Progenitor cell of endocrine pancreas (in vitro differentiated cells): Measurements from ENCODE around the gene PXDN. TPM values are rescaled to one million over a fixed set of nuclear protein-coding genes. Genes with fewer than 3 reads are reported as not detected.

Experiments used
- DNase-seq: peaks from one replicate; pipeline ENCODE4 v3.0.0; 2021; ENCODE audit warnings: low spot score; ENCODE audit not compliant: unreplicated experiment
- H3K27ac Mint-ChIP-seq: 2 replicates; pipeline ENCODE4 v1.8.0; 2021; ENCODE audit warnings: mild to moderate bottlenecking, moderate library complexity, mixed read lengths
- H3K27me3 Mint-ChIP-seq: 2 replicates; pipeline ENCODE4 v1.8.0; 2021; ENCODE audit warnings: mixed read lengths
- H3K36me3 Mint-ChIP-seq: 2 replicates; pipeline ENCODE4 v1.8.0; 2022; ENCODE audit warnings: mixed read lengths; ENCODE audit not compliant: insufficient read depth
- H3K4me1 Mint-ChIP-seq: 2 replicates; pipeline ENCODE4 v1.8.0; 2021; ENCODE audit warnings: low read depth, mixed read lengths
- H3K4me3 Mint-ChIP-seq: 2 replicates; pipeline ENCODE4 v1.8.0; 2021; ENCODE audit warnings: low read depth, mild to moderate bottlenecking, moderate library complexity, mixed read lengths
- H3K9me3 Mint-ChIP-seq: 2 replicates; pipeline ENCODE4 v1.8.0; 2021; ENCODE audit warnings: low read depth, mixed read lengths
- CTCF ChIP-seq: fragments of 200-600 bp; sonication (generic); IDR thresholded peaks from one replicate; pipeline ENCODE4 v1.5.0; 2021; ENCODE audit warnings: antibody characterized with exemption, mild to moderate bottlenecking; ENCODE audit not compliant: unreplicated experiment
- total RNA-seq: library from RNA; stranded (reverse); gene quantifications from 2 replicates; pipeline ENCODE4 v1.2.1, GENCODE V29; 2021

The PXDN gene
- total RNA-seq, 1 donor from 2014 or later = 256 TPM

GRCh38 chr2:1598041-1598710 lies 146.1 kb downstream of the PXDN start:
- no peak for TF ChIP-seq CTCF
- Mint-ChIP-seq H3K9me3 (no peaks in the 10 kb centered on the region), H3K4me1 (no peaks in the 10 kb centered on the region), H3K27ac (no peak overlapping the region), H3K27me3 (peaks cover 6% of the 10 kb centered on the region), H3K4me3 (no peak overlapping the region), H3K36me3 (no peaks in the 10 kb centered on the region)
- DNase-seq = no peak

GRCh38 chr2:1595274-1595673 lies 149.0 kb downstream of the PXDN start:
- no peak overlapping the region for H3K27ac Mint-ChIP-seq
- H3K4me3 Mint-ChIP-seq = no peak overlapping the region
- DNase-seq = no peak
- TF ChIP-seq CTCF = no peak
- H3K36me3 Mint-ChIP-seq = no peaks in the 10 kb centered on the region
- peaks cover 14% of the 10 kb centered on the region for H3K27me3 Mint-ChIP-seq
- H3K4me1 Mint-ChIP-seq = no peaks in the 10 kb centered on the region
- H3K9me3 Mint-ChIP-seq = no peaks in the 10 kb centered on the region

GRCh38 chr2:1594373-1595171 lies 149.7 kb downstream of the PXDN start:
- DNase-seq = no peak
- Mint-ChIP-seq H3K36me3 (no peaks in the 10 kb centered on the region), H3K9me3 (no peaks in the 10 kb centered on the region), H3K4me1 (no peaks in the 10 kb centered on the region), H3K27ac (no peak overlapping the region), H3K27me3 (peaks cover 21% of the 10 kb centered on the region), H3K4me3 (no peak overlapping the region)
- TF ChIP-seq CTCF = no peak

- H3K36me3 Mint-ChIP-seq = no peaks in the 10 kb centered on the region
- H3K27ac Mint-ChIP-seq = no peak overlapping the region
- H3K27me3 Mint-ChIP-seq = peaks cover 24% of the 10 kb centered on the region
- H3K4me3 Mint-ChIP-seq = no peak overlapping the region
- TF ChIP-seq CTCF = no peak
- H3K4me1 Mint-ChIP-seq = no peaks in the 10 kb centered on the region
- DNase-seq = no peak
- no peaks in the 10 kb centered on the region for H3K9me3 Mint-ChIP-seq
Measured at GRCh38 chr2:1594123-1594372, 150.3 kb downstream of the PXDN start.

- no peak overlapping the region for H3K27ac Mint-ChIP-seq
- no peak for TF ChIP-seq CTCF
- peaks cover 24% of the 10 kb centered on the region for H3K27me3 Mint-ChIP-seq
- no peaks in the 10 kb centered on the region for H3K4me1 Mint-ChIP-seq
- no peaks in the 10 kb centered on the region for H3K36me3 Mint-ChIP-seq
- no peak overlapping the region for H3K4me3 Mint-ChIP-seq
- DNase-seq = no peak
- no peaks in the 10 kb centered on the region for H3K9me3 Mint-ChIP-seq
Measured at GRCh38 chr2:1593371-1594122, 150.8 kb downstream of the PXDN start.
